GM21447 (cell line): ENCODE measurements around the gene TEX54.
A peak's percentile ranks its signal among the peaks of the same experiment; 100 is the strongest.
"Not testable (repeated sequence)": the region's sequence is repeated elsewhere in the genome, so short reads cannot be mapped to it uniquely, and the experiment has no call there.

Source experiments
- ATAC-seq: cut with Tn5 transposase; IDR thresholded peaks from one replicate; pipeline ENCODE4 v1.9.1; 2021; ENCODE audit not compliant: unreplicated experiment

The TEX54 gene

GRCh38 chr11:62832336-62833234, at the start of gene TEX54:
Gene TEX54 (minus strand): TSS chr11:62832841.
- peak; percentile 11 for ATAC-seq

GRCh38 chr11:62882431-62882749, 49.7 kb upstream of the TEX54 start:
- no peak for ATAC-seq

- ATAC-seq = peak; percentile 45
Measured at GRCh38 chr11:62881579-62882430, 49.2 kb upstream of the TEX54 start.

- peak; percentile 74 for ATAC-seq
Measured at GRCh38 chr11:62880803-62881578, 48.4 kb upstream of the TEX54 start, which contains the start of gene SLC3A2. Gene SLC3A2 (plus strand): TSS chr11:62880896. CDS start chr11:62881024, 128 bp downstream.

- ATAC-seq = peak; percentile 20
Measured at GRCh38 chr11:62880231-62880802, 47.7 kb upstream of the TEX54 start.

- no peak for ATAC-seq
Measured at GRCh38 chr11:62879235-62879978, 46.8 kb upstream of the TEX54 start.

GRCh38 chr11:62876712-62877111, 44.1 kb upstream of the TEX54 start:
- ATAC-seq = no peak

GRCh38 chr11:62875698-62876478, 43.2 kb upstream of the TEX54 start:
- ATAC-seq = no peak

GRCh38 chr11:62874851-62875250, 42.2 kb upstream of the TEX54 start:
- ATAC-seq = no peak

- no peak for ATAC-seq
Measured at GRCh38 chr11:62865635-62866034, 33.0 kb upstream of the TEX54 start.

GRCh38 chr11:62863687-62864335, 31.2 kb upstream of the TEX54 start:
- ATAC-seq = no peak

GRCh38 chr11:62861564-62862192, 29.0 kb upstream of the TEX54 start:
- not testable (repeated sequence) for ATAC-seq

- ATAC-seq = no peak
Measured at GRCh38 chr11:62860835-62861563, 28.4 kb upstream of the TEX54 start.

GRCh38 chr11:62859281-62859703, 26.7 kb upstream of the TEX54 start:
- ATAC-seq = not testable (repeated sequence)

- no peak for ATAC-seq
Measured at GRCh38 chr11:62858201-62858600, 25.6 kb upstream of the TEX54 start.

GRCh38 chr11:62857541-62857982, 24.9 kb upstream of the TEX54 start:
- ATAC-seq = no peak

GRCh38 chr11:62856333-62856895, 23.8 kb upstream of the TEX54 start:
- ATAC-seq = no peak
